GM23338 (cell line): Measurements from ENCODE around the gene TAPBPL. TPM values are rescaled to one million over a fixed set of nuclear protein-coding genes. Genes with fewer than 3 reads are reported as not detected.
"Not testable (repeated sequence)": the region's sequence is repeated elsewhere in the genome, so short reads cannot be mapped to it uniquely, and the experiment has no call there.

ENCODE experiments used
- ATAC-seq: fragments of 200-7000 bp; cut with Tn5 transposase; 3 replicates; pipeline ENCODE4 v1.9.1; 2020
- DNase-seq: peaks from one replicate; pipeline ENCODE4 v3.0.0-alpha.2; 2015; ENCODE audit warnings: low spot score
- H2AFZ ChIP-seq: fragments of 200-600 bp; sonication (generic); 2 replicates; pipeline ENCODE4 v1.8.0; 2016; ENCODE audit warnings: antibody characterized with exemption, mild to moderate bottlenecking, moderate library complexity
- H3F3A ChIP-seq: fragments of 200-600 bp; sonication (generic); replicated peaks from 2 replicates; pipeline ENCODE4 v1.8.0; 2017; ENCODE audit warnings: antibody characterized with exemption, mixed run types, low read depth
- H3K27ac ChIP-seq: fragments of 200-600 bp; sonication (generic); 2 replicates; pipeline ENCODE4 v1.6.1; 2016; ENCODE audit warnings: low read depth
- H3K27me3 ChIP-seq: fragments of 200-600 bp; sonication (generic); 2 replicates; pipeline ENCODE4 v1.8.0; 2016; ENCODE audit warnings: mild to moderate bottlenecking, mixed run types, moderate library complexity; ENCODE audit not compliant: insufficient read depth
- H3K36me3 ChIP-seq: fragments of 200-600 bp; sonication (generic); 2 replicates; pipeline ENCODE4 v1.8.0; 2016; ENCODE audit warnings: mild to moderate bottlenecking; ENCODE audit not compliant: insufficient read depth
- H3K4me1 ChIP-seq: fragments of 200-600 bp; sonication (generic); 2 replicates; pipeline ENCODE4 v1.8.0; 2016; ENCODE audit warnings: mild to moderate bottlenecking, moderate library complexity; ENCODE audit not compliant: insufficient read depth
- H3K4me2 ChIP-seq: fragments of 200-600 bp; sonication (generic); 2 replicates; pipeline ENCODE4 v1.7.1; 2017; ENCODE audit warnings: mixed run types
- H3K4me3 ChIP-seq: fragments of 200-600 bp; sonication (generic); 2 replicates; pipeline ENCODE4 v1.6.1; 2016; ENCODE audit warnings: mixed run types
- H3K79me2 ChIP-seq: fragments of 200-600 bp; sonication (generic); replicated peaks from 2 replicates; pipeline ENCODE4 v1.8.0; 2017; ENCODE audit warnings: mild to moderate bottlenecking; ENCODE audit not compliant: insufficient read depth
- H3K9me2 ChIP-seq: fragments of 200-600 bp; sonication (generic); 2 replicates; pipeline ENCODE4 v1.8.0; 2017; ENCODE audit not compliant: insufficient read depth
- H4K20me1 ChIP-seq: fragments of 200-600 bp; sonication (generic); replicated peaks from 2 replicates; pipeline ENCODE4 v1.8.0; 2017; ENCODE audit warnings: mild to moderate bottlenecking; ENCODE audit not compliant: insufficient read depth
- H3K27ac Mint-ChIP-seq: 2 replicates; pipeline ENCODE4 v1.8.0; 2020; ENCODE audit warnings: inconsistent platforms, mild to moderate bottlenecking, moderate library complexity, mixed read lengths
- H3K27me3 Mint-ChIP-seq: 3 replicates; pipeline ENCODE4 v1.8.0; 2022; ENCODE audit warnings: low read depth, mild to moderate bottlenecking, moderate library complexity, mixed read lengths, inconsistent platforms; ENCODE audit not compliant: insufficient read depth, poor library complexity
- H3K36me3 Mint-ChIP-seq: 3 replicates; pipeline ENCODE4 v1.8.0; 2021; ENCODE audit warnings: low read depth, mild to moderate bottlenecking, inconsistent platforms, moderate library complexity, mixed read lengths
- H3K4me1 Mint-ChIP-seq: 3 replicates; pipeline ENCODE4 v1.8.0; 2020; ENCODE audit warnings: mild to moderate bottlenecking, inconsistent platforms, mixed read lengths
- H3K4me3 Mint-ChIP-seq: 3 replicates; pipeline ENCODE4 v1.8.0; 2021; ENCODE audit warnings: moderate library complexity, mild to moderate bottlenecking, inconsistent platforms, mixed read lengths
- H3K9me3 Mint-ChIP-seq: 3 replicates; pipeline ENCODE4 v1.8.0; 2020; ENCODE audit warnings: moderate library complexity, mild to moderate bottlenecking, inconsistent platforms, mixed read lengths
- CREB1 ChIP-seq: fragments of 250-450 bp; sonication (Bioruptor Pico); IDR thresholded peaks from 2 replicates; pipeline ENCODE4 v1.5.0; 2020; ENCODE audit warnings: low read depth, mild to moderate bottlenecking, moderate library complexity
- EZH2 ChIP-seq: fragments of 200-600 bp; sonication (generic); IDR thresholded peaks from one replicate; pipeline ENCODE4 v1.8.0; 2017; ENCODE audit warnings: antibody characterized with exemption, mild to moderate bottlenecking, low read depth; ENCODE audit not compliant: unreplicated experiment
- JUNB ChIP-seq: IDR thresholded peaks from one replicate; pipeline ENCODE4 v1.6.1; 2016; ENCODE audit warnings: antibody characterized with exemption; ENCODE audit not compliant: unreplicated experiment
- POLR2AphosphoS5 ChIP-seq: IDR thresholded peaks from 2 replicates; pipeline ENCODE4 v1.6.1; 2016; ENCODE audit warnings: antibody characterized with exemption, low read depth
- STAT1 ChIP-seq: IDR thresholded peaks from one replicate; pipeline ENCODE4 v1.6.1; 2016; ENCODE audit warnings: antibody characterized with exemption; ENCODE audit not compliant: unreplicated experiment
- ZNF114 ChIP-seq: fragments of 250-450 bp; sonication (Bioruptor Pico); IDR thresholded peaks from 2 replicates; pipeline ENCODE4 v1.5.0; 2020; ENCODE audit warnings: mild to moderate bottlenecking, moderate library complexity
- polyA plus RNA-seq: library from polyadenylated mRNA; unstranded; fragments of >200 nt; fragmentation: Nextera tagmentation; extraction: Ambion mirVana; gene quantifications from 2 replicates; pipeline ENCODE4 v1.2.1, GENCODE V29; 2016
- total RNA-seq: library from RNA; depleted of rRNA; stranded (reverse); fragments of >200 nt; shearing (Covaris generic); gene quantifications from 2 replicates; pipeline ENCODE4 v1.2.3, GENCODE V29; 2014
- TF ChIP-seq, protein P1 (sequence below): fragments of 250-450 bp; sonication (Bioruptor Pico); IDR thresholded peaks from 2 replicates; pipeline ENCODE4 v1.5.0; 2020; ENCODE audit warnings: mild to moderate bottlenecking, moderate library complexity
- TF ChIP-seq, protein P2 (sequence below): IDR thresholded peaks from one replicate; pipeline ENCODE4 v1.6.1; 2018; ENCODE audit warnings: antibody characterized with exemption; ENCODE audit not compliant: unreplicated experiment

The TAPBPL gene
- total and polyA plus RNA-seq, 2 experiments from 2014 or later: 0.59 to 0.65 TPM

GRCh38 chr12:6472491-6472890, 20.6 kb downstream of the TAPBPL start (continued):
- TF ChIP-seq, protein P1, sequence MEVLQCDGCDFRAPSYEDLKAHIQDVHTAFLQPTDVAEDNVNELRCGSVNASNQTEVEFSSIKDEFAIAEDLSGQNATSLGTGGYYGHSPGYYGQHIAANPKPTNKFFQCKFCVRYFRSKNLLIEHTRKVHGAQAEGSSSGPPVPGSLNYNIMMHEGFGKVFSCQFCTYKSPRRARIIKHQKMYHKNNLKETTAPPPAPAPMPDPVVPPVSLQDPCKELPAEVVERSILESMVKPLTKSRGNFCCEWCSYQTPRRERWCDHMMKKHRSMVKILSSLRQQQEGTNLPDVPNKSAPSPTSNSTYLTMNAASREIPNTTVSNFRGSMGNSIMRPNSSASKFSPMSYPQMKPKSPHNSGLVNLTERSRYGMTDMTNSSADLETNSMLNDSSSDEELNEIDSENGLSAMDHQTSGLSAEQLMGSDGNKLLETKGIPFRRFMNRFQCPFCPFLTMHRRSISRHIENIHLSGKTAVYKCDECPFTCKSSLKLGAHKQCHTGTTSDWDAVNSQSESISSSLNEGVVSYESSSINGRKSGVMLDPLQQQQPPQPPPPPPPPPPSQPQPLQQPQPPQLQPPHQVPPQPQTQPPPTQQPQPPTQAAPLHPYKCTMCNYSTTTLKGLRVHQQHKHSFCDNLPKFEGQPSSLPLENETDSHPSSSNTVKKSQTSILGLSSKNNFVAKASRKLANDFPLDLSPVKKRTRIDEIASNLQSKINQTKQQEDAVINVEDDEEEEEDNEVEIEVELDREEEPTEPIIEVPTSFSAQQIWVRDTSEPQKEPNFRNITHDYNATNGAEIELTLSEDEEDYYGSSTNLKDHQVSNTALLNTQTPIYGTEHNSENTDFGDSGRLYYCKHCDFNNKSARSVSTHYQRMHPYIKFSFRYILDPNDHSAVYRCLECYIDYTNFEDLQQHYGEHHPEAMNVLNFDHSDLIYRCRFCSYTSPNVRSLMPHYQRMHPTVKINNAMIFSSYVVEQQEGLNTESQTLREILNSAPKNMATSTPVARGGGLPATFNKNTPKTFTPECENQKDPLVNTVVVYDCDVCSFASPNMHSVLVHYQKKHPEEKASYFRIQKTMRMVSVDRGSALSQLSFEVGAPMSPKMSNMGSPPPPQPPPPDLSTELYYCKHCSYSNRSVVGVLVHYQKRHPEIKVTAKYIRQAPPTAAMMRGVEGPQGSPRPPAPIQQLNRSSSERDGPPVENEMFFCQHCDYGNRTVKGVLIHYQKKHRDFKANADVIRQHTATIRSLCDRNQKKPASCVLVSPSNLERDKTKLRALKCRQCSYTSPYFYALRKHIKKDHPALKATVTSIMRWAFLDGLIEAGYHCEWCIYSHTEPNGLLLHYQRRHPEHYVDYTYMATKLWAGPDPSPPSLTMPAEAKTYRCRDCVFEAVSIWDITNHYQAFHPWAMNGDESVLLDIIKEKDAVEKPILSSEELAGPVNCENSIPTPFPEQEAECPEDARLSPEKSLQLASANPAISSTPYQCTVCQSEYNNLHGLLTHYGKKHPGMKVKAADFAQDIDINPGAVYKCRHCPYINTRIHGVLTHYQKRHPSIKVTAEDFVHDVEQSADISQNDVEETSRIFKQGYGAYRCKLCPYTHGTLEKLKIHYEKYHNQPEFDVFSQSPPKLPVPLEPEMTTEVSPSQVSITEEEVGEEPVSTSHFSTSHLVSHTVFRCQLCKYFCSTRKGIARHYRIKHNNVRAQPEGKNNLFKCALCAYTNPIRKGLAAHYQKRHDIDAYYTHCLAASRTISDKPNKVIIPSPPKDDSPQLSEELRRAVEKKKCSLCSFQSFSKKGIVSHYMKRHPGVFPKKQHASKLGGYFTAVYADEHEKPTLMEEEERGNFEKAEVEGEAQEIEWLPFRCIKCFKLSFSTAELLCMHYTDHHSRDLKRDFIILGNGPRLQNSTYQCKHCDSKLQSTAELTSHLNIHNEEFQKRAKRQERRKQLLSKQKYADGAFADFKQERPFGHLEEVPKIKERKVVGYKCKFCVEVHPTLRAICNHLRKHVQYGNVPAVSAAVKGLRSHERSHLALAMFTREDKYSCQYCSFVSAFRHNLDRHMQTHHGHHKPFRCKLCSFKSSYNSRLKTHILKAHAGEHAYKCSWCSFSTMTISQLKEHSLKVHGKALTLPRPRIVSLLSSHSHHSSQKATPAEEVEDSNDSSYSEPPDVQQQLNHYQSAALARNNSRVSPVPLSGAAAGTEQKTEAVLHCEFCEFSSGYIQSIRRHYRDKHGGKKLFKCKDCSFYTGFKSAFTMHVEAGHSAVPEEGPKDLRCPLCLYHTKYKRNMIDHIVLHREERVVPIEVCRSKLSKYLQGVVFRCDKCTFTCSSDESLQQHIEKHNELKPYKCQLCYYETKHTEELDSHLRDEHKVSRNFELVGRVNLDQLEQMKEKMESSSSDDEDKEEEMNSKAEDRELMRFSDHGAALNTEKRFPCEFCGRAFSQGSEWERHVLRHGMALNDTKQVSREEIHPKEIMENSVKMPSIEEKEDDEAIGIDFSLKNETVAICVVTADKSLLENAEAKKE (CRISPR knock-in tag): no peak
- TF ChIP-seq POLR2AphosphoS5 (no peak), ZNF114 (no peak), EZH2 (no peak), STAT1 (no peak), CREB1 (CRISPR knock-in tag) (no peak), JUNB (no peak)
- TF ChIP-seq, protein P2, sequence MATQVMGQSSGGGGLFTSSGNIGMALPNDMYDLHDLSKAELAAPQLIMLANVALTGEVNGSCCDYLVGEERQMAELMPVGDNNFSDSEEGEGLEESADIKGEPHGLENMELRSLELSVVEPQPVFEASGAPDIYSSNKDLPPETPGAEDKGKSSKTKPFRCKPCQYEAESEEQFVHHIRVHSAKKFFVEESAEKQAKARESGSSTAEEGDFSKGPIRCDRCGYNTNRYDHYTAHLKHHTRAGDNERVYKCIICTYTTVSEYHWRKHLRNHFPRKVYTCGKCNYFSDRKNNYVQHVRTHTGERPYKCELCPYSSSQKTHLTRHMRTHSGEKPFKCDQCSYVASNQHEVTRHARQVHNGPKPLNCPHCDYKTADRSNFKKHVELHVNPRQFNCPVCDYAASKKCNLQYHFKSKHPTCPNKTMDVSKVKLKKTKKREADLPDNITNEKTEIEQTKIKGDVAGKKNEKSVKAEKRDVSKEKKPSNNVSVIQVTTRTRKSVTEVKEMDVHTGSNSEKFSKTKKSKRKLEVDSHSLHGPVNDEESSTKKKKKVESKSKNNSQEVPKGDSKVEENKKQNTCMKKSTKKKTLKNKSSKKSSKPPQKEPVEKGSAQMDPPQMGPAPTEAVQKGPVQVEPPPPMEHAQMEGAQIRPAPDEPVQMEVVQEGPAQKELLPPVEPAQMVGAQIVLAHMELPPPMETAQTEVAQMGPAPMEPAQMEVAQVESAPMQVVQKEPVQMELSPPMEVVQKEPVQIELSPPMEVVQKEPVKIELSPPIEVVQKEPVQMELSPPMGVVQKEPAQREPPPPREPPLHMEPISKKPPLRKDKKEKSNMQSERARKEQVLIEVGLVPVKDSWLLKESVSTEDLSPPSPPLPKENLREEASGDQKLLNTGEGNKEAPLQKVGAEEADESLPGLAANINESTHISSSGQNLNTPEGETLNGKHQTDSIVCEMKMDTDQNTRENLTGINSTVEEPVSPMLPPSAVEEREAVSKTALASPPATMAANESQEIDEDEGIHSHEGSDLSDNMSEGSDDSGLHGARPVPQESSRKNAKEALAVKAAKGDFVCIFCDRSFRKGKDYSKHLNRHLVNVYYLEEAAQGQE: no peak

GRCh38 chr12:6475233-6475975, 23.6 kb downstream of the TAPBPL start:
- not testable (repeated sequence) for H2AFZ ChIP-seq, H3K27ac Mint-ChIP-seq, H4K20me1 ChIP-seq, H3K36me3 ChIP-seq, H3K4me1 Mint-ChIP-seq, H3K27me3 ChIP-seq, H3K27ac ChIP-seq, H3K4me3 Mint-ChIP-seq, ATAC-seq, H3K27me3 Mint-ChIP-seq, DNase-seq, H3K79me2 ChIP-seq, H3K4me1 ChIP-seq, H3K36me3 Mint-ChIP-seq, H3K4me3 ChIP-seq, H3K9me2 ChIP-seq, H3K4me2 ChIP-seq
- peaks cover 23% of the 10 kb centered on the region for H3K9me3 Mint-ChIP-seq
- H3F3A ChIP-seq: peaks cover 13% of the 10 kb centered on the region
